ENCODE data around the gene KDM4C.
"Not testable (repeated sequence)": the region's sequence is repeated elsewhere in the genome, so short reads cannot be mapped to it uniquely, and the experiment has no call there.

Gene KDM4C

DNA sequence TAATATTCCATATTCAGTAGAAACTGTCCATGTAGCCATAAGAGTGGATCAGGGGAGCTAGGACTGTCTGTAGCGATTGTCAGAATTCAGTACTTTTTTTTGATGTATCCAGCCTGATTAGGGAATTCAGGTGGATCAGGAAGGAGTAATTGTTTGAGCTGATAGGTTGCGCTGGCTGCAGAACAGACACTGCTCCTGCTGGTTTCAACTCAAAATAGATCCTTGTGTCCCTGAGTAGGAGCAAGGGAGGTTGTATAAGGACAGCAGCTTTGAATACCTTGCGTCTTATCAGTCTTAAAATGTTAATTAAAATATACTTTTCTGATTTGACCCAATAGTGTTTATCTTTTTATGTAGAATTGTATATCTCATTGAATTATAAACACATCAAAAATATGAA, 229.6 kb downstream of the KDM4C start:
- DNase-seq, result no peak

DNA sequence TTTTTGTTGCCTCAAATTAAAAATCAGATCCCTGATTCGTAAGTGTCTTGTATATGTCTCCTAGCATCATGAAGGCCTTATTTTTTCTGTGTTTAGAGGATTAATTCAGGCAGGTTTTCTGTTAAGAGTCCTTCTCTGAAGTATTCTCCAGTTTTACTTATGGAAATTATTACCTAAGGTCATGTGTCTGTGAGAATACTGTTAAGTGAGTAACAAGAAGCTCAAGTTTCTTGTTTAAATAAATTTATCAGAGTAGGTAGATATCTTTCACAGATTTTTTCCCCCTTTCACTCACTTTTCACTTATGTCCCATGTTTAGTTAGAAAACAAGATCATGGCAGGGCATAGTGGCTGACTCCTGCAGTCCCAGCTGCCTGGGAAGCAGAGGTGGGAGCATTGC, 233.6 kb downstream of the KDM4C start:
- DNase-seq, result no peak

DNA sequence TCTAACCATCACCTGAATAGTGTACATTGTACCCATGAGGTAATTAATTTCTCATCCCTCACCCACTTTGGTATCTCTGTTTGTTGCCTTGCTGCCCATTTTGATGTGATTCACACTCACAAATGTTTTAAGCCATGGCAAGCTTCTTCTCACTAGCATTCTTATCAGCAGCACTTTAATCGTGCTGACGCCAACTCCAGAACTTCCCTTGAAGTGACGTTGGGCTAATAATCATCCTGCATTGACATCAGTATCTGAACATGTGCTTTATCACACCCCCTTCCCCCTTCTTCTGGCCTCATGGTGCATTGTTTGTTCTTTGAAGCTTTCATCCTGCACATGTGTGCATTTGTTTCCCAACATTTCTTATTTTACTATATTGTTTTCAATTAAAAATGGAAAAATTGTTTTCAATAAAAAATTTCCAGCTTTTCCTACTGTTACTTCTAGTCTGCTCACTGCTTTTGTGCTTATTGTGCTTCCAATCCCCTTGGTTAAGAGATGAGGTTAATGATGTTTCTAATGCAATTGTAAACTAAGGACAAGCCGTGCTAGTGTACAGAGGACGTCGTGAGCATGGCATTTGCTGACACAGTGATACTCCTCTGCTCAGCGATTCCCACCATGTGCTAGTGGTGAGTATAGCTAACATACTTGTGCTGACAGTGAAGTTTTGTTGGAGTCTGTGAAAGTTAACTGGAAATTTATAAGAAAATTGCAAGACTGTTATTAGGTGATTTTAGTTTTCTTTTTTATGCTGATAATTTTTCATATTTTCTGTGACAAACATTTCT, 238.5 kb downstream of the KDM4C start:
- no peak for DNase-seq

DNA sequence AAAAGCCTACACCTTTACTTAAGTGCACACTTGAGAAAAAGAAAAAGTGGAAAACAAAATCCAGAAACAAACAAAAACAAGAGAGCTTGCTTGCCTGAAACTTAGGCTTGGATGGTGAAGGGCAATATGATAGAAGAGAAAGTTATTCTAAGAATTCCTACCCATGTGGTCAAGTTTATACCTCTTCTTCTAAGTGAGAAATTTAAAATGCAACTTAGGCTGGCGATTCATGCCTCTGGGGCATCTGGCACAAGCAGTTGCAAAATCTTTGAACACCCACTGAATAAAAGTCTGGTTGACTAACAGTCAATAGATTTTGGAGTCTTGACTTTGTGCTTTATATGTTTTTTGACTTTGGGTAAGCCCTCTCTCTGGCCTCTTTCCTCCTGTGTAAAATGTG, 239.6 kb downstream of the KDM4C start:
- DNase-seq, result no peak

DNA sequence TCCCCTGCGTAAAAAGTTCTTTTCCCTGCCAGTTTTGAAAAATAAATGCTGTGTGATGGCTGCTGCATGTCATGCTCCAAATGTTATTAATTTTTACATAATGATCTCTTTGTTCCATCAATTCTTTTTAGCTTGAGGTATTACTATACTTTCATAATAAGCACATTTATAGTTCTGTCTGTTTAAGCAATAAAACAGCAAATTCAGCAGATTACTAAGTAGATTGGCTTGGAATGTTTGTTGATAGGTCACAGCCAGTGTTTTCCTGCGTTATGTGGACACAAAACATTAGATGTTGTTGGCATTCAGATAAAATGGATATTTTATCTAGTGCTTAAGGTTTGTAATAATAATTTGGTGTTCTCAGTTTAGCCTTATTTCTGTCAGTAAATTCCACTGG, 242.0 kb downstream of the KDM4C start:
- DNase-seq, result no peak

DNA sequence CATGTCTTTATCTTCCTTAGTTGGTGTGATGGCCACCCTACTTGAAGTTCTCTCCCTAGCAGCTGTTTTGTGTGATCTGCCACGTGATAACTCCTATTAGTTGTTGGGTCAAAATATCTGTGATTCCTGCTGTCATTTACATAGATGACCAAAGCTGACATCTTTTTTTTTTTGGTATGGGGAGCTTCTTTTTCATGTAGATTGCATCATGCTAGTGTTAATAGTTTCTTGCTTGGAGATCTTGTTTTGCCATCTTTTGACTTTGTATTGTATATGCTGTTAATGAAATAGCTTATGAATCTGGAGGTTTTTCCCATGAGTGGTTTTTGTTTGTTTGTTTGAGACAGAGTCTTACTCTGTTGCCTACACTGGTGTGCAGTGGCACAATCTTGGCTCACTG, 243.8 kb downstream of the KDM4C start:
- DNase-seq, result no peak

DNA sequence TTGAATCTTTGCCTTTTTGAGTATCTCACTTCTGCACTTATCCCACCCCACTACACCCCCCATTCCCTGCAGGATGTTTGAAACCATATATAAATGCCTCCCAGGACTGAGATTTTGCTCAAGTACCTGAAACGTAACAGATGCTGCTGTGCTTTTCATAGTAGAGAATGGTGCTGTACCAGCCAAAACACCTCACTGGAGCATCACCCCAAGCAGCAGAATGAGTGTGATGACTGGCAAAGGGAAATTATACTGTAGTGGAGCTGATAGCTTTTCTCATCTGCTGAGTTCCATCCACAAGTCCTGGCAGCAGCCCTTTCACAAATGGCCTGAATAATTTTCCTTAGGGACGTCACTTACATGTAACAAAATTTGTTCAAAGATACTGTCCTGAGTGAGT, 246.1 kb downstream of the KDM4C start:
- DNase-seq, result no peak

DNA sequence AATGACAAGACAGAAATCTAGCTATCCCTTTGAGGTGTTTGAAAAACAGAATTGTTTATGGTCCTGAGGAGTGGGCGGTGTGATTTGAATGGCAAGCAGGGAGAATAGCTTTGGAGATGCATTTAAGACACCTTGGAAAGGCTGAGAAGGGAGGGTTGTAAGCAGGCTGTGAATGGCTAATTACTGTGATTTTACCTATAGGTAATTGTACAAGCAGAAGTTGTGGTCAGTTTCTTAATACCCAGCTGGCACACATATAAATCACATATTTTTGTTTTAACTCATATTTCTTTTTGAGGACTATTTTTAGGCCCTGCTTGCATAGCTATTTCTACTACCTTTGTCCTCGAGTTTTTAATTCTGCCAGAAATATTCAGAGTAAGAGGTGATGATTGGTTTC, 248.6 kb downstream of the KDM4C start:
- no peak for DNase-seq

DNA sequence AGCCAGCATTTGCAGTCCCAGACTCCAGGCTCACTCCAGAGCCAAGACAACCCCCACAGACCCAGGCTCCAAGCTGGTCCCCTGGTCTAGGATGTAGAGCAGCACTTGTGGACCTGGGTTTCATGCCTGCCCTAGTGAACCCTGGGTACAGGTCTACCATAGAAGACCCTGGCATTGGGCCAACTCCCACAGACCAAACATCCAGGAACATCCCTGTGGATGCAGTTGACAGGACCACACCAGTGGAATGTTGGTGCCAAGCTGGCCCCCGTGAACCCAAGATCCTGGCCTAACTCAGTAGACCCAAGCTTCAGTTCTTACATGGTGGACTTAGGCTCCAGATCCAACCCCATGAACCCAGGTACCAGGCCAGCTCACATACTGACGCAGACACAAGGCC, 250.6 kb downstream of the KDM4C start:
- DNase-seq, result no peak

DNA sequence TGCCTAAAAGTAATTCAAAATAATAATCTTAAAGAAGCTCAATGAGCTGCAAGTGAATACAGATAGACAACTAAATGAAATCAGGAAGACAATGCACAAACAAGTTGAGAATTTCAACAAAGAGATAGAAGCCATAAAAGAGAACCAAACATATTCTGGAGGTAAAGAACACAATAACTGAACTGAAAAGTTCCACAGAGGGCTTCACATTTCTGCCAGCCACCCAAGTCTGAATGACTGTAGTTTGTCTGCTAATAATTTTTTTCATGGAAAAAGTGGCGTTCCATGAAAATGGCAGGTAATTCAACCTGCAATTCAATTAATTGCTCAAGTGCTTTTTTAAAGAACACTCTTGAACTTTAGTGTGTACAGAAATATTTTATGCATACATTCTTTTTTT, 251.3 kb downstream of the KDM4C start:
- no peak for DNase-seq

DNA sequence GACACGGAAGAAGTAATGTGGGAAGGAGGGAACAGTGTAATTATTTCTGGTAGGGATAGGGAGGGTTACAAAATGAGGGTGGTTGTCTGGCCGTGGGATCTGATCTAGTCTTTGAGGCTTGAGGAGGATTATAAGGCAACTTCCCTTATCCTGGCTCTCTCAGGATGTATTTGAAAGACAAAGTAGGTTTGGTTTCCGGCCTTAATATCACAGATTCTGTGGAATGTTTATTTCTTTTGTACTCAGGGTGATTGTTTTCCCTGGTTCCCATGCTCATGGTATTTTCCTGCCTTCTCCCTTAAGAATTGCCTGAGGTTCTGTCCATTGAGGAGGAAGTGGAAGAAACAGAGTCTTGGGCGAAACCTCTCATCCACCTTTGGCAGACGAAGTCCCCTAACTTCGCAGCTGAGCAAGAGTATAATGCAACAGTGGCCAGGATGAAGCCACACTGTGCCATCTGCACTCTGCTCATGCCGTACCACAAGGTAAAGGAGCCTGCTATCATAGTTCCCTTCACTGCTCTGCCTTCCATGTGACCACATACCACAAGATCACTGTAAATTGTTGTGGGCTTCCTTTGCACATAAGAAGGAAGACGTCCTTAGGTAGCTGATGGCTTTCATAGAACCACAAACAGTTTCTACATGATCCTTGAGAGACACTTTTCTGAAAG, 253.8 kb downstream of the KDM4C start:
- no peak for DNase-seq

DNA sequence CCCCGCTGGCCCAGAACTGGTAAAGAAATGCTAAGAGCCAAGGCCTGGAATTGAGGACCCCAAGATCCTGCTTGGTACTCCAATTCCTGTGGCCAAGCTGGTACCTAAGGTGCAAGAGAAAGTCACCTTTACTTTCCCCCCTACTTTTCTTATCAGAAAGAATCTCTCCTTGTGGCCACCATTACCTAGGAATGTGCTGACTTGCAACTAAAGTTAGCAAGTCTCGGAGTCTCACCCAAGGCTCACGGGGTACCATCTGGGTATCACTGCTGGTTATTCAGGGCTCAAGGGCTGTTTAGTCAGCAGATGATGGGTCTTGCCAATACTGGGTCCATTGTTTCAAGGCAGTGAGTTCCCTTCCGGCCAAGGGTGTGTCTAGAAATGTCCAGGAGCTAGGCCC, 270.2 kb downstream of the KDM4C start:
- DNase-seq, result no peak

DNA sequence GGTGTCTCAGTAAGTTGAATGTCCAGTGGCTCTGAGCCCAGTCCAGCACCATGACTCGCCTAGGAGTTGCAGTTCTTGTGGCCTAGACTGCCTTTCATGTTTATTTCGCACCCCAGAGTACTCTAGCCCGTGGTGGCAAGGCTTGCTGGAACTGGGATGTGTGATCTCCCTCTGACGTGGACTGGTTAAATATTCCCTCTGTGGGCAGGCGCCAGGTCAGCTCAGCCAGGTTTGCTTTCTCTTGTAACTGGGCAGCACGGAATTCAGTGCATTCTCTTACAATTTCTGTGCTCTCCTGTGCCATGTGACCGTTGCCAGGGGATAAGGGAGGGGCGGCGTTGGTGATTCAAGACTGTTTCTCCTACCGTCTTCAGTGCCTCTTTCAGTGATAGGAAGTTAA, 270.8 kb downstream of the KDM4C start:
- DNase-seq, result no peak

DNA sequence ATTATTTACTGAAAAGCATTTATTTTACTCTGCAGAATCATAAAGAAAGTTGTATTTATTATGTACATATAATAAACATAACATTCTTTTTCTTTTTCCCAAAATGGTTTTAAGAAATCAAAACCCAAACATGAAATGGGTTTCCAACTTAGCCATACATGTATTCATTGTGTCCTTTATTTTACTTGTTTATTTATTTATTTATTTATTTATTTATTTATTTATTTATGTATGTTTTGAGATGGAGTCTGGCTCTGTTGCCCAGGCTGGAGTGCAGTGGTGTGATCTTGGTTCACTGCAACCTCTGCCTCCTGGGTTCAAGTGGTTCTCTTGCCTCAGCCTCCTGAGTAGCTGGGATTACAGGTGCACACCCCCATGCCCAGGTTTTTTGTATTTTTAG, 273.2 kb downstream of the KDM4C start:
- not testable (repeated sequence) for DNase-seq

DNA sequence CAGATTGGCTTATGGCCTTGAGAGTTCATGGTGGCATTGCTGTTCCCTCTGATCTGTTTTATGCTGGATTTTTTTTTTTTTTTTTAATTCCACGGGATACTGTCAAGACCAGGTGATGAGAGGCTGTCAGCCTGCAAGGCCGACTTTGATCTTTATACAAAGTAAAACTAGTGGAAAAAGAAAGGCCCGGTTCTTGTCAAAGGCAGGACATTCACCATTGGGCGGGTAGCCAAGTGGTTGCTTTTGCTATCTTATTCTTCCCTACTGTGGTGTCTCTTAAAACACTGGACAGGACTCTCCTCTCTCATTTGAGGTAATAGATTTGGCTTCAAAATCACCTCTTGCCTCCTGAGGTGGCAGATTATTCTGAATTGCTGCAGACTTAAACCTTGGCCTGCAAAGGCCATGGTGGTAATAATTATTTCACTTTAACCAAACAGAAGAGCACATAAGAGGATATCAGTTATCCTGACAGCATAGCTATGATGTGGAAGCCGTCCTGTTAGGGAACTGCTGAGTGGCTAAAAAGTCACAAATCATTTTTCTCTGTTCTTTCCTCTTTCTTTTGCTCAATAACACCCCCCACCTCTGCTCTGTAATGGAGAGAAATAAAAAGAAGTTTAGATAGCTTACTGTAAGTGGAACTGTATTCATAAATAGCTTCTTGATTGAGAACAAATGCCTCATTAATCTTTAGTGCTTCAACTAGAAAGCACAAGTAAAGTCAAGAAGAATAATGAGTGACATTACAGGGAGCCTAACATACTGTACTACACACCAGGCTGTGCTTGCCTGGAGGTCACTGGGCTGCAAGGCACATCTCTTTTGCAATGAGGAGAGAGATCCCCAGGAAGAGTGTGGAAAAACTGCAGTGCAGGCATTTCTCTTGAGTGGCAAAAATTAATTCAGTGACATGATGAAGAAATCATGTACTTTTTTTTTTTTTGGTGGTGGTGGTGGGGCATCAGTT, 275.6 kb downstream of the KDM4C start:
- DNase-seq, result no peak

DNA sequence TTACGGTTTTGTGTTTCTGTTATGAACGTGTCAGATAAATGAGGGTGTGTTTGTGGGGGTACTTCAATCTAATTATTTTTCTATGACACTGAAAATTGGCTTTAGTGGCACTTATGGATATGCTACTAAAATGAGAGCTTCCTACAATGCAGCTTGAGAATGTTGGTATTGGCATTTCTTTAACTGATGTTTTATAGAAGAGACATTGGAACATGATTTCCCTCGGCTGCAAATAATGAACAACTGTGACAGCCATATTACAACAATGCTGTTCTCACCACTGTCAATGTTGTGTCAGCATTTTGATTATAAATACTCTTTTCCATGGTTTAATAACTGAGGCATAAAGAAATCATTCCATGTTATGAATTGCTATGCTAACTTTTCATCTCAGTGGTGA, 279.4 kb downstream of the KDM4C start:
- no peak for DNase-seq

DNA sequence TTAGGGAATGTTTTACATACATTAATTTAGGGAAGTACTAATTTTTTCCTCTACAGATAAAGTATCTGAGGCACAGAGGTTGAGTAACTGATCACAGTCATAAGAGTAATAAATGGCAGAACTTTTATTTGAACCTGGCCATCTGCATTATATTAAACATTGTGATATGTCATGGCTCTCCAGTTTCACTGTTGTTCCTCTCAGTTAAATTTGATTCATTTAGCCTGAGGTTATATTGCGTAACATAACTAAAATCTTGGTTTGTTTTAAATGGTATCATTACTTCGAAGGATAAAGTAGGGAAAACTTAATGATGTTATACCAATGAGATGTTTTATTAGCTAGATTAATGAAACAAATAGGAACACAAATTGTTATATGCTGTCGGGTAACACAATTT, 284.4 kb downstream of the KDM4C start:
- DNase-seq, result no peak

DNA sequence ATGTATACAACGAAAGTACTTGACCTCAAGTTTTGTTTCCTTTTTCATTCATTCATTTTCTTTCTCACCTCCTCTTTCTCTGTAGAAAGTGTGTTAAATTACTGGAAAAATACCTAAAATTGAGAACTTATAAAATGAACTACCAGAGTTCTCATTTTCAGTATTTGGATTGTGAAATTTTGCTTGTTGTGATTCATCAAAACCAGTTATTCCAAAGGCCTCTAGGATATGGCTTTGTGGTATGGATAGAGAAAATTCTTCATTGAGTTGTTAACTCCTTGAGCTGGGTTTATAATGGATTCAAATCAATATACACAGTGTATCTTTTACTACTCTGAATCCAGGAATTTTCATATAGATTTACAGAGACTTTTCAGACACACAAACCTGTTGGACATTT, 287.6 kb downstream of the KDM4C start:
- no peak for DNase-seq

DNA sequence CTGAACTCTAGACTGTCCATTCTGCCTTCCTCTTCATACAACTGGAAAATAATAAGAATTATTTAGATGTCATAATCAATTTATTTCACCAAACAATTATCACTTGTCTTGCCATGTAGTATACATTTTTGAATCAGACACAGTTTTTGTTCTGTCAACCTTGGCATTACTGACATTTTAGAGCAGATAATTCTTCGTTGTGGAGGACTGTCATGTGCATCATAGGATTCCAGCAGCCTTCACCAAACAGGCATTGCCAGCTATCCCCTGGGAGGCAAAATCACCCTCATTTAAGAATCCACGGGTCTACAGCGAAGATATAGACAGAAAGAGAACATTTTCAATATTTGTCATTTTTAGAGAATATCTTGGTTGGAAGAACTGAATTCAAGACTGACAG, 293.9 kb downstream of the KDM4C start:
- DNase-seq, result no peak

DNA sequence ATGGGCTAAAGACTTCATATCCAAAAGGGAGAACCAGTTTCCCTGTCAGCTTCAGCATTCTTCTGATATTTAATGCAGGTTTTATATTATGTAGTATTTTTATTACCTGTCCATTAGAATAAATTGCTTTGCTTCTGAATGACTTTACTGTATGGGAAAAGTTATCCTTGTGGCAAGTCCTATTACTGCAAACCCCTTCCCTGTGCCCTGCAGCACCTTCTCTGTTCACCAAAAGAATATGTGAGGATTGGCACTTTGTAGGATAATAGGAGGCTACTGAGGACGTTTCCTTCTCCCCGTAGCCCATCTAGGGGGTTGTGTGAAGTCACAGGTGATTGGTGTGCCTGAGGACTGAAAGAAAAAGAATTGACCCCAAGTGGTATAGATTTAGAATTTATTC, 296.1 kb downstream of the KDM4C start:
- no peak for DNase-seq

DNA sequence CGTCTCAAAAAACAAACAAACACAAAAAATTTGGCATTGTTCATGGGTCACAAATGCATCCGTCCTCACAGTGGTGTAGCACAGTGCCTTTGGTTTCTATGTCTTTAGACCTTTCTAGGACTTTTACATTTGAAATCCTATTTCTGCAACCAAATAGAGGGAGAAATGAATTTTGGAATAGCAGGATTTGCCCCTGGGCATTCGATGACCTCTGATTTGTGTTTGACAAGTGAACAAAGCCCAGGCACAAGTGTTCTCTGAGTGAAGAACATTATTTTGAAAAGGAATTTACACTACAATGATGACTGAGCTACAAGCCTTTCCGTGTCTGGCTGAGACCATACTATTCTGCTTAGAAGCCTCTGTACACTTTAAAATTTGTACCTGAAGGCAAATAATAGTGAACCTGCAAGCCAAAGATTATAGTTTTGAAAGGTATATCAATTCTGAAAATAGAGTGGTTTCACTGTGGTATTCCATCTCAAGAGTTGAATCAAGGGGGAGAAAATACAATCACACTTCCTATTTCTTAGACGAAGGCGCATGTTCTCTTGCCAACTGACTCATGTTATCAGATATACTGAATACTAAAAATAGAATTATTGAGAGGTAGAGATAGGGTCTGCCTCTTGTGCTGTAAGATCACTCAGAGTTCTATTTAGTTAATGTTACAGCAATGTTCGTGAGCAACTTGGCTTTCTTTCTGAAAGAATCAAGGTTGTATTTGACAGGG, 297.6 kb downstream of the KDM4C start:
- no peak for DNase-seq

DNA sequence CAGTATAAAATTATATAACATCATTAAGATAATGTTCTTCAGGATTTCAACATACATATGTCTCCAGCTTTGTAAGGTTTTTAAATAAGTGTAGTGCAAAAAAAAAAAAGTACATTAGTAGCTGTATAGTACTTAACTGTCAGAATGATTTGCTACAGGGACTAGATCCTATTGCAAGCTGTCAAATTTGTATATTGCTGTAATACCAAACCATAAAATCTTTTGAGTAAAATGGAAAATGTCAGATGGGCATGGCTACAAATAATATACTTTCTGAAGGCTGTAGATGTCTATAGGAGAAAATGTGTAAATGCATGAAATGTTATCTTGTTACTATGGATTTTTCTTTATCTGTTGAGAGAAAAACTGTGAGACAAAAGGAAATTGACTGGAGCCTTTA, 298.5 kb downstream of the KDM4C start:
- DNase-seq, result no peak

DNA sequence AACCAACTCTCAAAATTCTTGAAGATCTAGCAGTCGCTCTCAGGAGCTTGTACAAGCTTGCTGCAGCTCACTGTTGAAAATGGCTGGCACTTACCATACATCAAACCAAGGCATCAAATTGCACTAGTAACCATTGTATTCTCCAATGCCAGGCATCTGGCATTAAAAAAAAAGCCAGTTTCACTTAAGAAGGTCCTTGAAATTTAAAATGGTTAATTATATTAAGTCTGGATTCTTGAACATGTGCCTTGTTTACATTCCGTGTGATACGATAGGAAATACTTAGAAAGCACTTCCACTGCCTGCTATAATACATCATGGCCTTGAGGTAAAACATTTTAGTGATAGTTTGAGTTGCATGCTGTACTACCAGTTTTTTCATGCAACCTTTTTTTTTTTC, 300.7 kb downstream of the KDM4C start:
- no peak for DNase-seq

Data from NCI-H187 (cell line).